H1 (cell line): Measurements from ENCODE around the gene ADGRG7. TPM values are rescaled to one million over a fixed set of nuclear protein-coding genes. Genes with fewer than 3 reads are reported as not detected.

Source experiments
- CTCF ChIA-PET: fragments of 300-600 bp; sonication (Branson Sonifier 250); formaldehyde crosslinking; loops from one replicate; lab custom pipeline; 2021; ENCODE audit not compliant: partially characterized antibody; lab: Charles Lee
- POLR2A ChIA-PET: fragments of 300-600 bp; sonication (Branson Sonifier 250); formaldehyde crosslinking; loops from one replicate; lab custom pipeline; 2021; ENCODE audit warnings: inconsistent platforms; ENCODE audit not compliant: partially characterized antibody; lab: Charles Lee
- DNase-seq, 2 experiments: peaks; one replicate each; pipeline versions ENCODE4 v3.0.0 to v3.0.0-alpha.2; 2010 to 2022; ENCODE audit warnings: low spot score in 2 of 2, low read depth in 1 of 2, mixed read lengths in 1 of 2
- FAIRE-seq: peaks from 2 replicates; lab custom pipeline; 2011; peaks lifted over from hg19 to GRCh38; lab: Jason Lieb, UNC
- H2AFZ ChIP-seq: 2 replicates; pipeline ENCODE4 v1.8.1; 2012; ENCODE audit warnings: low read length, inconsistent platforms
- H2AK5ac ChIP-seq: 2 replicates; pipeline ENCODE4 v1.6.1; 2013; ENCODE audit warnings: low read depth, low read length
- H2BK120ac ChIP-seq: replicated peaks from 2 replicates; pipeline ENCODE3; 2013; ENCODE audit warnings: low read depth, low read length, inconsistent platforms
- H2BK12ac ChIP-seq: 2 replicates; pipeline ENCODE4 v1.6.1; 2013; ENCODE audit warnings: low read depth, low read length
- H2BK15ac ChIP-seq: 2 replicates; pipeline ENCODE4 v1.6.1; 2013; ENCODE audit warnings: low read length
- H2BK20ac ChIP-seq: 2 replicates; pipeline ENCODE4 v1.6.1; 2013; ENCODE audit warnings: low read length
- H2BK5ac ChIP-seq: 2 replicates; pipeline ENCODE4 v1.6.1; 2013; ENCODE audit warnings: low read depth, low read length
- H3K14ac ChIP-seq: 2 replicates; pipeline ENCODE4 v1.6.1; 2013; ENCODE audit warnings: inconsistent platforms; ENCODE audit not compliant: insufficient read length
- H3K18ac ChIP-seq: 2 replicates; pipeline ENCODE4 v1.6.1; 2013; ENCODE audit warnings: low read length; ENCODE audit errors: extremely low read depth
- H3K23ac ChIP-seq: 2 replicates; pipeline ENCODE4 v1.6.1; 2013; ENCODE audit warnings: inconsistent platforms; ENCODE audit not compliant: insufficient read length
- H3K23me2 ChIP-seq: 2 replicates; pipeline ENCODE4 v1.6.1; 2013; ENCODE audit warnings: low read depth, low read length
- H3K27ac ChIP-seq: 2 replicates; pipeline ENCODE4 v1.6.1; 2011; ENCODE audit warnings: low read depth, low read length, inconsistent platforms
- H3K27me3 ChIP-seq, 4 experiments: replicated peaks in 1 of 4; 1 replicate in 1 of 4; 2 replicates in 3 of 4; pipeline versions ENCODE4 v1.6.1 to v1.8.1; 2011 to 2013; ENCODE audit warnings: low read length in 3 of 4, mild to moderate bottlenecking in 3 of 4, inconsistent platforms in 2 of 4, mixed read lengths in 2 of 4, moderate library complexity in 1 of 4; ENCODE audit not compliant: control insufficient read depth in 3 of 4, insufficient read depth in 3 of 4; ENCODE audit errors: extremely low read depth in 1 of 4
- H3K36me3 ChIP-seq, 4 experiments: 2 replicates each; pipeline versions ENCODE4 v1.6.1 to v1.8.1; 2011 to 2013; ENCODE audit warnings: mild to moderate bottlenecking in 4 of 4, low read length in 3 of 4, moderate library complexity in 2 of 4, control low read depth in 1 of 4, inconsistent platforms in 1 of 4; ENCODE audit not compliant: insufficient read depth in 4 of 4, control insufficient read depth in 2 of 4
- H3K4ac ChIP-seq: replicated peaks from 2 replicates; pipeline ENCODE3; 2013; ENCODE audit warnings: low read length, low read depth, mixed read lengths, inconsistent platforms; ENCODE audit not compliant: insufficient read length
- H3K4me1 ChIP-seq, 4 experiments: replicated peaks in 1 of 4; 1 replicate in 1 of 4; 2 replicates in 3 of 4; pipeline versions ENCODE4 v1.6.1 to v1.8.1; 2011 to 2013; ENCODE audit warnings: low read length in 3 of 4, inconsistent platforms in 2 of 4, mixed read lengths in 1 of 4; ENCODE audit not compliant: insufficient read depth in 4 of 4, control insufficient read depth in 3 of 4
- H3K4me2 ChIP-seq, 2 experiments: 2 replicates each; pipeline versions ENCODE4 v1.6.1 to v1.8.1; 2011 to 2013; ENCODE audit warnings: low read depth in 2 of 2, low read length in 2 of 2, control low read depth in 1 of 2, inconsistent platforms in 1 of 2, mild to moderate bottlenecking in 1 of 2; ENCODE audit not compliant: insufficient read depth in 1 of 2
- H3K4me3 ChIP-seq, 4 experiments: fragments of 200-600, 300-600 bp in 1 of 4; sonication (generic), shearing (Covaris generic), sonication (Bioruptor Twin) in 1 of 4; 2 replicates each; pipeline versions ENCODE4 v1.5.1 to v1.8.1; 2011 to 2016; ENCODE audit warnings: low read length in 4 of 4, low read depth in 3 of 4, control low read depth in 2 of 4, inconsistent platforms in 2 of 4, mild to moderate bottlenecking in 2 of 4, mixed read lengths in 1 of 4, moderate library complexity in 1 of 4; ENCODE audit not compliant: insufficient read depth in 2 of 4; ENCODE audit errors: extremely low read depth in 1 of 4
- H3K56ac ChIP-seq: replicated peaks from 2 replicates; pipeline ENCODE3; 2013; ENCODE audit warnings: low read depth, mild to moderate bottlenecking, mixed read lengths, low read length, inconsistent platforms; ENCODE audit not compliant: insufficient read length
- H3K79me1 ChIP-seq: 2 replicates; pipeline ENCODE4 v1.6.1; 2013; ENCODE audit warnings: low read depth, low read length, control low read depth
- H3K79me2 ChIP-seq, 2 experiments: 2 replicates each; pipeline versions ENCODE4 v1.6.1 to v1.8.1; 2012 to 2013; ENCODE audit warnings: low read length in 2 of 2, mild to moderate bottlenecking in 2 of 2, inconsistent platforms in 1 of 2; ENCODE audit not compliant: insufficient read depth in 2 of 2, control insufficient read depth in 1 of 2
- H3K9ac ChIP-seq, 4 experiments: replicated peaks in 1 of 4; 1 replicate in 1 of 4; 2 replicates in 3 of 4; pipeline versions ENCODE4 v1.6.1 to v1.8.1; 2011 to 2013; ENCODE audit warnings: low read depth in 3 of 4, low read length in 3 of 4, control low read depth in 2 of 4, mild to moderate bottlenecking in 2 of 4, moderate library complexity in 2 of 4, inconsistent platforms in 1 of 4; ENCODE audit errors: extremely low read depth in 1 of 4
- H3K9me3 ChIP-seq, 2 experiments: 2 replicates each; pipeline versions ENCODE4 v1.6.1 to v1.8.1; 2012 to 2013; ENCODE audit warnings: mild to moderate bottlenecking in 2 of 2, moderate library complexity in 2 of 2, control low read depth in 1 of 2, inconsistent platforms in 1 of 2, low read depth in 1 of 2, low read length in 1 of 2, mixed read lengths in 1 of 2; ENCODE audit not compliant: insufficient read depth in 2 of 2
- H4K20me1 ChIP-seq, 2 experiments: replicated peaks in 1 of 2; 2 replicates each; pipeline versions ENCODE3 to v1.8.1; 2011 to 2013; ENCODE audit warnings: inconsistent platforms in 2 of 2, low read length in 2 of 2, mild to moderate bottlenecking in 1 of 2; ENCODE audit not compliant: insufficient read depth in 2 of 2, control insufficient read depth in 1 of 2
- H4K5ac ChIP-seq: 2 replicates; pipeline ENCODE4 v1.6.1; 2013; ENCODE audit warnings: low read length, low read depth, mixed read lengths, inconsistent platforms; ENCODE audit not compliant: insufficient read length
- H4K8ac ChIP-seq: 2 replicates; pipeline ENCODE4 v1.8.0; 2013; ENCODE audit warnings: mild to moderate bottlenecking, moderate library complexity, low read length, inconsistent platforms; ENCODE audit not compliant: insufficient read depth; ENCODE audit errors: extremely low read depth
- H4K91ac ChIP-seq: replicated peaks from 2 replicates; pipeline ENCODE3; 2013; ENCODE audit warnings: low read length, mixed read lengths, inconsistent platforms; ENCODE audit not compliant: insufficient read length
- ATF2 ChIP-seq: IDR thresholded peaks from 2 replicates; pipeline ENCODE4 v1.6.1; 2012; ENCODE audit warnings: low read length, inconsistent platforms
- BACH1 ChIP-seq: IDR thresholded peaks from 2 replicates; pipeline ENCODE4 v1.6.1; 2012; ENCODE audit warnings: low read length, improper control_type of control experiment
- CBX5 ChIP-seq: fragments of 300-800, 300-1000 bp; sonication (generic); IDR thresholded peaks from 2 replicates; pipeline ENCODE4 v1.7.1; 2016; ENCODE audit warnings: antibody characterized with exemption, low read length, low read depth
- CEBPB ChIP-seq: IDR thresholded peaks from 2 replicates; pipeline ENCODE4 v1.6.1; 2012; ENCODE audit warnings: low read depth, low read length
- EZH2 ChIP-seq: fragments of 200-600 bp; sonication (generic); IDR thresholded peaks from 2 replicates; pipeline ENCODE4 v1.7.1; 2012; ENCODE audit warnings: low read depth, mild to moderate bottlenecking, moderate library complexity, low read length, inconsistent platforms; ENCODE audit not compliant: severe bottlenecking
- GABPA ChIP-seq: IDR thresholded peaks from 2 replicates; pipeline ENCODE4 v1.6.1; 2011; ENCODE audit warnings: mild to moderate bottlenecking, low read length, moderate library complexity, borderline replicate concordance; ENCODE audit not compliant: insufficient read depth
- HDAC6 ChIP-seq: IDR thresholded peaks from one replicate; pipeline ENCODE4 v1.7.1; 2012; ENCODE audit warnings: low read depth, mild to moderate bottlenecking, inconsistent platforms, low read length, moderate library complexity
- NANOG ChIP-seq: IDR thresholded peaks from 2 replicates; pipeline ENCODE4 v1.6.1; 2011; ENCODE audit warnings: low read length, low read depth, mild to moderate bottlenecking, inconsistent platforms; ENCODE audit not compliant: insufficient read depth, poor library complexity, severe bottlenecking
- POLR2AphosphoS5 ChIP-seq: IDR thresholded peaks from 2 replicates; pipeline ENCODE4 v1.6.1; 2011; ENCODE audit warnings: low read depth, low read length
- POU5F1 ChIP-seq: IDR thresholded peaks from 2 replicates; pipeline ENCODE4 v1.6.1; 2011; ENCODE audit warnings: low read depth, mild to moderate bottlenecking, low read length, moderate library complexity
- RBBP5 ChIP-seq: IDR thresholded peaks from 2 replicates; pipeline ENCODE4 v1.7.1; 2012; ENCODE audit warnings: low read depth, mild to moderate bottlenecking, inconsistent platforms, low read length, moderate library complexity, borderline replicate concordance
- SP2 ChIP-seq: IDR thresholded peaks from 2 replicates; pipeline ENCODE4 v1.6.1; 2012; ENCODE audit warnings: mild to moderate bottlenecking, low read length, inconsistent platforms
- TEAD4 ChIP-seq: IDR thresholded peaks from 2 replicates; pipeline ENCODE4 v1.6.1; 2012; ENCODE audit warnings: low read depth, low read length, inconsistent platforms, mixed read lengths
- WGBS, 2 experiments: shearing (Covaris generic) in 1 of 2; methylation state at CpG; one replicate each; pipeline versions ENCODE4 v1.1.6 to v1.1.7; 2013 to 2015; ENCODE audit warnings: low lambda C conversion rate in 2 of 2, mixed read lengths in 2 of 2, inconsistent platforms in 1 of 2, low coverage in 1 of 2, missing lambda C conversion rate in 1 of 2; ENCODE audit not compliant: insufficient replicate concordance in 2 of 2, insufficient coverage in 1 of 2, insufficient read length in 1 of 2; ENCODE audit errors: extremely low coverage in 1 of 2, missing lambda C conversion rate in 1 of 2; 5-methylcytosine and 5-hydroxymethylcytosine counted together
- polyA plus RNA-seq, 7 experiments: library from polyadenylated mRNA; depleted of rRNA in 3 of 7; stranded (reverse) in 5 of 7; unstranded in 2 of 7; fragments of >200 nt in 5 of 7; fragments of 200-250 nt in 2 of 7; gene quantifications; 1 replicate in 5 of 7; 2 replicates in 1 of 7; 4 replicates in 1 of 7; pipeline versions ENCODE4 v1.2.1 to v1.2.3, GENCODE V29; 2011 to 2013; ENCODE audit warnings: missing spikeins in 2 of 7, mixed read lengths in 2 of 7
- total RNA-seq: library from RNA; stranded (reverse); fragmentation: NEBNext Ultra II Directional; extraction: Animal tissue kit (Norgen Biotek cat#: 25700); gene quantifications from 2 replicates; pipeline ENCODE4 v1.2.1, GENCODE V29; 2021

The ADGRG7 gene
- total and polyA plus RNA-seq, 2 of the 8 experiments (the other 6 are each of a cell fraction or from before 2014, with no cell fraction given): not detected

GRCh38 chr3:100584101-100584660 is 25.2 kb upstream of the ADGRG7 start:
- FAIRE-seq (no peak), DNase-seq (no peak)
- no peak overlapping the region for H4K8ac ChIP-seq
- no peaks in the 10 kb centered on the region for H3K4me1 ChIP-seq
- H2BK20ac ChIP-seq: no peak overlapping the region
- H2BK12ac ChIP-seq: no peak overlapping the region
- no peak overlapping the region for H4K91ac ChIP-seq
- no peak overlapping the region for H3K56ac ChIP-seq
- H3K4ac ChIP-seq: no peak overlapping the region
- no peak overlapping the region for H3K4me2 ChIP-seq
- H4K5ac ChIP-seq: no peak overlapping the region
- ChIA-PET POLR2A (no interaction called here), CTCF (interaction anchor here (7.7 to 9.8 kb wide), 2 partner anchors 6 to 121 kb away, joined by 60 to 229 read pairs; no protein-coding TSS in a partner anchor)
- no peak overlapping the region for H2AK5ac ChIP-seq
- H3K27me3 ChIP-seq: peaks cover 0 to 1% (median 0%) of the 10 kb centered on the region in 4 experiments; a peak in 1 of 7 replicates
- no peak overlapping the region for H3K27ac ChIP-seq
- 94 to 100% methylated on average over 1 to 3 of the region's 3 CpGs for WGBS, 2 experiments
- no peaks in the 10 kb centered on the region for H4K20me1 ChIP-seq
- H3K14ac ChIP-seq: no peak overlapping the region
- H2BK15ac ChIP-seq: no peak overlapping the region
- H3K36me3 ChIP-seq: no peaks in the 10 kb centered on the region
- no peak overlapping the region for H3K4me3 ChIP-seq
- H3K9ac ChIP-seq: no peak overlapping the region
- no peak overlapping the region for H2BK120ac ChIP-seq
- no peaks in the 10 kb centered on the region for H3K79me2 ChIP-seq
- H3K23ac ChIP-seq: no peak overlapping the region
- no peak overlapping the region for H3K18ac ChIP-seq
- no peaks in the 10 kb centered on the region for H3K79me1 ChIP-seq
- H2AFZ ChIP-seq: no peak overlapping the region
- peaks cover 4 to 8% of the 10 kb centered on the region in 2 experiments for H3K9me3 ChIP-seq
- H3K23me2 ChIP-seq: no peaks in the 10 kb centered on the region
- H2BK5ac ChIP-seq: no peak overlapping the region
- no peak for TF ChIP-seq TEAD4
- TF ChIP-seq CBX5: no peak
- TF ChIP-seq RBBP5: no peak
- TF ChIP-seq BACH1: no peak
- no peak for TF ChIP-seq ATF2
- TF ChIP-seq POU5F1: no peak
- TF ChIP-seq POLR2AphosphoS5: no peak
- TF ChIP-seq SP2: no peak
- no peak for TF ChIP-seq EZH2
- TF ChIP-seq NANOG: no peak
- TF ChIP-seq CEBPB: no peak
- TF ChIP-seq GABPA: no peak
- TF ChIP-seq HDAC6: no peak
